Endothelial cell of umbilical vein (primary cell): ENCODE results near the gene LRRD1. TPM values are rescaled to one million over a fixed set of nuclear protein-coding genes. Genes with fewer than 3 reads are reported as not detected.
"Not testable (repeated sequence)": the region's sequence is repeated elsewhere in the genome, so short reads cannot be mapped to it uniquely, and the experiment has no call there.

Experiments used
- BruUV-seq: library from RNA; stranded (reverse); fragments of 400-500 nt; replicated peaks from 2 replicates; lab custom pipeline; 2021; lab: Mats Ljungman, UMichigan
- CTCF ChIA-PET: fragments of 300-600, 350-600 bp; sonication (Branson Sonifier 250); formaldehyde crosslinking; loops from one replicate; lab custom pipeline; 2021; ENCODE audit warnings: antibody characterized with exemption, inconsistent platforms; lab: Charles Lee
- POLR2A ChIA-PET: fragments of 300-600, 350-600 bp; sonication (Branson Sonifier 250); formaldehyde crosslinking; loops from one replicate; lab custom pipeline; 2021; ENCODE audit warnings: antibody characterized with exemption, inconsistent platforms; lab: Charles Lee
- DNase-seq: peaks from one replicate; pipeline ENCODE4 v3.0.0-alpha.2; 2011; ENCODE audit warnings: low read depth, low spot score
- FAIRE-seq: peaks from 2 replicates; lab custom pipeline; 2011; peaks lifted over from hg19 to GRCh38; lab: Jason Lieb, UNC
- H2AFZ ChIP-seq: 2 replicates; pipeline ENCODE4 v1.6.0; 2012; ENCODE audit warnings: low read depth, low read length, control low read depth, inconsistent platforms
- H3K27ac ChIP-seq: 2 replicates; pipeline ENCODE4 v1.5.1; 2011; ENCODE audit warnings: low read depth, mild to moderate bottlenecking, control low read depth, low read length, moderate library complexity; ENCODE audit not compliant: insufficient read depth
- H3K27me3 ChIP-seq, 2 experiments: 2 replicates each; pipeline versions ENCODE4 v1.6.0 to v1.6.1; 2011; ENCODE audit warnings: low read length in 2 of 2, mixed read lengths in 1 of 2; ENCODE audit not compliant: control insufficient read depth in 2 of 2, insufficient read depth in 2 of 2
- H3K36me3 ChIP-seq, 2 experiments: 2 replicates in 1 of 2; 3 replicates in 1 of 2; pipeline ENCODE4 v1.5.1; 2011; ENCODE audit warnings: low read length in 2 of 2, mild to moderate bottlenecking in 1 of 2, moderate library complexity in 1 of 2; ENCODE audit not compliant: control insufficient read depth in 2 of 2, insufficient read depth in 2 of 2; ENCODE audit errors: extremely low read depth in 1 of 2
- H3K4me1 ChIP-seq: 3 replicates; pipeline ENCODE4 v1.5.1; 2011; ENCODE audit warnings: mild to moderate bottlenecking, low read length; ENCODE audit not compliant: control insufficient read depth, insufficient read depth; ENCODE audit errors: extremely low read depth
- H3K4me2 ChIP-seq: 2 replicates; pipeline ENCODE4 v1.6.1; 2011; ENCODE audit warnings: low read length, control low read depth, mixed read lengths; ENCODE audit not compliant: insufficient read depth
- H3K4me3 ChIP-seq, 3 experiments: fragments of 200-600 bp in 1 of 3; sonication (generic), shearing (Covaris generic) in 1 of 3; replicated peaks in 1 of 3; 2 replicates each; pipeline ENCODE4 v1.5.1; 2011 to 2016; ENCODE audit warnings: control low read depth in 3 of 3, low read length in 3 of 3, mild to moderate bottlenecking in 2 of 3, inconsistent platforms in 1 of 3, low read depth in 1 of 3, moderate library complexity in 1 of 3; ENCODE audit not compliant: insufficient read depth in 1 of 3
- H3K79me2 ChIP-seq: 2 replicates; pipeline ENCODE4 v1.6.0; 2012; ENCODE audit warnings: low read length, inconsistent platforms; ENCODE audit not compliant: control insufficient read depth, insufficient read depth
- H3K9ac ChIP-seq: replicated peaks from 2 replicates; pipeline ENCODE3; 2011; ENCODE audit warnings: low read length, control low read depth; ENCODE audit not compliant: insufficient read depth; ENCODE audit errors: extremely low read depth
- H3K9me1 ChIP-seq: replicated peaks from 3 replicates; pipeline ENCODE4 v1.6.0; 2011; ENCODE audit warnings: mild to moderate bottlenecking, low read length; ENCODE audit not compliant: control insufficient read depth, insufficient read depth; ENCODE audit errors: extremely low read depth
- H3K9me3 ChIP-seq: replicated peaks from 2 replicates; pipeline ENCODE4 v1.5.1; 2012; ENCODE audit warnings: low read length, inconsistent platforms; ENCODE audit not compliant: control insufficient read depth, insufficient read depth
- H4K20me1 ChIP-seq: replicated peaks from 2 replicates; pipeline ENCODE3; 2011; ENCODE audit warnings: mild to moderate bottlenecking, low read length; ENCODE audit not compliant: control insufficient read depth, insufficient read depth; ENCODE audit errors: extremely low read depth
- dilution Hi-C: fragments of 300-500 bp; cut with MboI; formaldehyde crosslinking; loops from one replicate; pipeline ENCODE4 v1.15.0; 2019; ENCODE audit warnings: low sequenced_read_pairs; ENCODE audit not compliant: extremely low pct_ligation_motif_present
- intact Hi-C: fragments of 100-400 bp; cut with micrococcal nuclease; formaldehyde crosslinking; loops from one replicate; pipeline ENCODE4 v1.10.0; 2022
- polyA plus RNA-seq, 4 experiments: library from polyadenylated mRNA; depleted of rRNA in 3 of 4; stranded (reverse) in 3 of 4; unstranded in 1 of 4; fragments of >200 nt; gene quantifications; 2 replicates each; pipeline versions ENCODE4 v1.2.1 to v1.2.3, GENCODE V29; 2011 to 2012; ENCODE audit warnings: missing spikeins in 1 of 4
- total RNA-seq: library from RNA; stranded (reverse); gene quantifications from 2 replicates; pipeline ENCODE4 v1.2.3, GENCODE V29; 2021

LRRD1 gene
- total and polyA plus RNA-seq, 2 donors (not counting 3 experiments of a cell fraction or from before 2014, with no cell fraction given), result 0.03 to 0.46 TPM

DNA sequence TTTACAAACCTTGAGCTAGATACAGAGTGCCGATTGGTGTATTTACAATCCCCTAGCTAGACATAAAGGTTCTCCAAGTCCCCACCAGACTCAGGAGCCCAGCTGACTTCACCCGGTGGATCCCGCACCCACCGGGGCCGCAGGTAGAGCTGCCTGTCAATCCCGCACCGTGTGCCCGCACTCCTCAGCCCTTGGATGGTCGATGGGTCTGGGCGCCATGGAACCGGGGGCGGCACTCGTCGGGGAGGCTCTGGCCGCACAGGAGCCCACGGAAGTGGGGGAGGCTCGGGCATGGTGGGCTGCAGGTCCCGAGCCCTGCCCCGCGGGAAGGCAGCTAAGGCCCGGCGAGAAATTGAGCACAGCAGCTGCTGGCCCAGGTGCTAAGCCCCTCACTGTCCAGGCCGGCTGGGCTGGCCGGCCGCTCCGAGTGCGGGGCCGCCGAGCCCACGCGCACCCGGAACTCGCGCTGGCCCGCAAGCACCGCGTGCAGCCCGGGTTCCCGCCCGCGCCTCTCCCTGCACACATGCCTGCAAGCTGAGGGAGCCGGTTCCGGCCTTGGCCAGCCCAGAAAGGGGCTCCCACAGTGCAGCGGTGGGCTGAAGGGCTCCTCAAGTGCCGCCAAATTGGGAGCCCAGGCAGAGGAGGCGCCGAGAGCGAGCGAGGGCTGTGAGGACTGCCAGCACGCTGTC is 35.6 kb downstream of the LRRD1 start:
- H3K27me3 ChIP-seq, intact Hi-C loops: not testable (repeated sequence)

DNA sequence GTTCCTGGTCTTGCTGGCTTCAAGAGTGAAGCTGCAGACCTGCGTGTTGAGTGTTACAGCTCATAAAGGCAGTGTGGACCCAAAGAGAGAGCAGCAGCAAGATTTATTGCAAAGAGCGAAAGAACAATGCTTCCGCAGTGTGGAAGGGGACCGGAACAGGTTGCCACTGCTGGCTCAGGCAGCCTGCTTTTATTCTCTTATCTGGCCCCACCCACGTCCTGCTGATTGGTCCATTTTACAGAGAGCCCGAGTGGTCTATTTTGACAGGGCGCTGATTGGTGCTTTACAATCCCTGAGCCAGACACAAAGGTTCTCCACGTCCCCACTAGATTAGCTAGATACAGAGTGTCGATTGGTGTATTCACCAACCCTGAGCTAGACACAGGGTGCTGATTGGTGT is 36.2 kb downstream of the LRRD1 start:
- H3K4me3 ChIP-seq, dilution Hi-C loops, H3K27ac ChIP-seq, H3K4me2 ChIP-seq, CTCF ChIA-PET, H2AFZ ChIP-seq, intact Hi-C loops, H4K20me1 ChIP-seq, H3K9me1 ChIP-seq, H3K36me3 ChIP-seq, POLR2A ChIA-PET, H3K9me3 ChIP-seq, H3K79me2 ChIP-seq, H3K4me1 ChIP-seq, BruUV-seq, H3K9ac ChIP-seq, DNase-seq, FAIRE-seq, H3K27me3 ChIP-seq: not testable (repeated sequence)

More for the DNA sequence above, 35.6 kb downstream of the LRRD1 start:
- H3K9ac ChIP-seq, H3K9me1 ChIP-seq, H3K9me3 ChIP-seq, H3K36me3 ChIP-seq, DNase-seq, FAIRE-seq, H3K27ac ChIP-seq, POLR2A ChIA-PET, H3K4me2 ChIP-seq, BruUV-seq, H4K20me1 ChIP-seq, H3K4me3 ChIP-seq, H3K79me2 ChIP-seq, H3K4me1 ChIP-seq, dilution Hi-C loops, H2AFZ ChIP-seq: not testable (repeated sequence)
- CTCF ChIA-PET, result interaction anchor here (0.6 to 0.7 kb wide), 2 partner anchors 10 to 324 kb away, joined by 3 read pairs; no protein-coding TSS in a partner anchor
